Vagina (tissue), 2 donors: ENCODE data around the gene RNF144A. TPM values are rescaled to one million over a fixed set of nuclear protein-coding genes. Genes with fewer than 3 reads are reported as not detected.
A peak's percentile ranks its signal among the peaks of the same experiment; 100 is the strongest.

Experiments
- DNase-seq, 2 donors: peaks; one replicate each; pipeline ENCODE4 v3.0.0-alpha.2; 2017; ENCODE audit errors: extremely low spot score in 2 of 2
- H3K27ac ChIP-seq: fragments of 200-600 bp; sonication (generic); one replicate; pipeline ENCODE4 v1.5.1; 2019
- H3K27me3 ChIP-seq: fragments of 200-600 bp; sonication (generic); one replicate; pipeline ENCODE4 v1.5.1; 2019
- H3K36me3 ChIP-seq, 2 donors: fragments of 200-600 bp; sonication (generic); one replicate each; pipeline ENCODE4 v1.5.1; 2017 to 2019
- H3K4me1 ChIP-seq: fragments of 200-600 bp; sonication (generic); one replicate; pipeline ENCODE4 v1.5.1; 2019
- H3K4me3 ChIP-seq, 2 donors: fragments of 200-600 bp; sonication (generic); 1 replicate in 1 of 2; 2 replicates in 1 of 2; pipeline ENCODE4 v1.5.1; 2016 to 2019
- H3K9me3 ChIP-seq: fragments of 200-600 bp; sonication (generic); one replicate; pipeline ENCODE4 v1.5.1; 2019
- CTCF ChIP-seq, 3 experiments: fragments of 450-650 bp in 2 of 3; fragments of 200-600 bp in 1 of 3; sonication (generic) in 1 of 3; IDR thresholded peaks; one replicate each; pipeline ENCODE4 v1.5.1; 2017 to 2019; ENCODE audit warnings: antibody characterized with exemption in 3 of 3, mild to moderate bottlenecking in 2 of 3, moderate library complexity in 2 of 3
- POLR2A ChIP-seq, 2 donors: fragments of 450-650 bp; IDR thresholded peaks; one replicate each; pipeline ENCODE4 v1.6.1; 2017; ENCODE audit warnings: antibody characterized with exemption in 2 of 2, mild to moderate bottlenecking in 2 of 2, moderate library complexity in 2 of 2
- POLR2AphosphoS5 ChIP-seq, 2 donors: sonication (generic); formaldehyde crosslinking; IDR thresholded peaks; one replicate each; pipeline ENCODE4 v1.9.0; 2017; ENCODE audit warnings: antibody characterized with exemption in 2 of 2, mild to moderate bottlenecking in 2 of 2, low read depth in 1 of 2; ENCODE audit not compliant: insufficient read depth in 1 of 2
- intact Hi-C: fragments of 100-400 bp; cut with DNase I; formaldehyde crosslinking; loops from one replicate; pipeline ENCODE4 v1.15.1; 2023
- total RNA-seq: library from RNA; depleted of rRNA; stranded (reverse); fragments of >200 nt; gene quantifications from one replicate; pipeline ENCODE4 v1.2.3, GENCODE V29; 2016

Gene RNF144A
- total RNA-seq, 1 donor from 2014 or later: 17.2 TPM

GRCh38 chr2:6977113-6977741, 60.0 kb downstream of the RNF144A start:
- Histone ChIP-seq H3K27ac (peak overlapping the region; percentile 47), H3K36me3 (no peaks in the 10 kb centered on the region), H3K4me3 (peak overlapping the region in 1 of 2 donors; percentile 11), H3K4me1 (peaks cover 26% of the 10 kb centered on the region), H3K9me3 (no peaks in the 10 kb centered on the region), H3K27me3 (no peaks in the 10 kb centered on the region)
- DNase-seq: no peak
- TF ChIP-seq CTCF (IDR thresholded peaks at IDR 0.05) (no peak), POLR2AphosphoS5 (IDR thresholded peaks at IDR 0.05; ENCODE audit: insufficient read depth in 1 of 2, low read depth in 1 of 2) (peak in 1 of 2 donors; percentile 13)
- intact Hi-C loops: no loop called here

- Histone ChIP-seq H3K9me3 (no peaks in the 10 kb centered on the region), H3K36me3 (no peaks in the 10 kb centered on the region), H3K4me3 (no peak overlapping the region), H3K4me1 (peaks cover 26% of the 10 kb centered on the region), H3K27me3 (no peaks in the 10 kb centered on the region), H3K27ac (peak overlapping the region; percentile 47)
- no peak for DNase-seq
- intact Hi-C loops: no loop called here
- no peak for TF ChIP-seq POLR2AphosphoS5 (IDR thresholded peaks at IDR 0.05; ENCODE audit: insufficient read depth in 1 of 2, low read depth in 1 of 2)
- no peak for TF ChIP-seq POLR2A (IDR thresholded peaks at IDR 0.05)
- TF ChIP-seq CTCF (IDR thresholded peaks at IDR 0.05): no peak
Measured at GRCh38 chr2:6977786-6978185, 60.6 kb downstream of the RNF144A start.

- no peaks in the 10 kb centered on the region for H3K36me3 ChIP-seq
- H3K9me3 ChIP-seq: no peaks in the 10 kb centered on the region
- no peaks in the 10 kb centered on the region for H3K27me3 ChIP-seq
- H3K4me3 ChIP-seq: no peak overlapping the region
- H3K27ac ChIP-seq: no peak overlapping the region
- intact Hi-C loops: no loop called here
- no peak for DNase-seq
- TF ChIP-seq POLR2AphosphoS5 (IDR thresholded peaks at IDR 0.05; ENCODE audit: insufficient read depth in 1 of 2, low read depth in 1 of 2) (no peak), CTCF (IDR thresholded peaks at IDR 0.05) (no peak), POLR2A (IDR thresholded peaks at IDR 0.05) (no peak)
- H3K4me1 ChIP-seq: peaks cover 26% of the 10 kb centered on the region
Measured at GRCh38 chr2:6978991-6979390, 61.8 kb downstream of the RNF144A start.

GRCh38 chr2:6982449-6982848, 65.2 kb downstream of the RNF144A start:
- no peak for TF ChIP-seq POLR2A (IDR thresholded peaks at IDR 0.05)
- no peak for TF ChIP-seq CTCF (IDR thresholded peaks at IDR 0.05)
- no peak for TF ChIP-seq POLR2AphosphoS5 (IDR thresholded peaks at IDR 0.05; ENCODE audit: insufficient read depth in 1 of 2, low read depth in 1 of 2)
- no peaks in the 10 kb centered on the region for H3K27me3 ChIP-seq
- intact Hi-C loops: no loop called here
- H3K27ac ChIP-seq: no peak overlapping the region
- no peak for DNase-seq
- H3K4me3 ChIP-seq: no peak overlapping the region
- H3K36me3 ChIP-seq: no peaks in the 10 kb centered on the region
- H3K9me3 ChIP-seq: no peaks in the 10 kb centered on the region
- peaks cover 36% of the 10 kb centered on the region for H3K4me1 ChIP-seq

- no peaks in the 10 kb centered on the region for H3K36me3 ChIP-seq
- H3K4me1 ChIP-seq: peaks cover 32% of the 10 kb centered on the region
- TF ChIP-seq CTCF (IDR thresholded peaks at IDR 0.05) (no peak), POLR2AphosphoS5 (IDR thresholded peaks at IDR 0.05; ENCODE audit: insufficient read depth in 1 of 2, low read depth in 1 of 2) (no peak), POLR2A (IDR thresholded peaks at IDR 0.05) (no peak)
- no peaks in the 10 kb centered on the region for H3K27me3 ChIP-seq
- DNase-seq: no peak
- H3K27ac ChIP-seq: no peak overlapping the region
- no peak overlapping the region for H3K4me3 ChIP-seq
- intact Hi-C loops: no loop called here
- H3K9me3 ChIP-seq: no peaks in the 10 kb centered on the region
Measured at GRCh38 chr2:6982934-6983589, 65.8 kb downstream of the RNF144A start.
